BE2C (cell line): ENCODE results near the gene ZC3H4.
A peak's percentile ranks its signal among the peaks of the same experiment; 100 is the strongest.

Source experiments
- DNase-seq: peaks from one replicate; pipeline ENCODE4 v3.0.0-alpha.2; 2020
- H3K27me3 ChIP-seq: fragments of 250-450 bp; sonication (Bioruptor Pico); 2 replicates; pipeline ENCODE4 v1.5.1; 2020; ENCODE audit warnings: mild to moderate bottlenecking
- H3K36me3 ChIP-seq: fragments of 250-450 bp; sonication (Bioruptor Pico); 2 replicates; pipeline ENCODE4 v1.5.1; 2020; ENCODE audit warnings: mild to moderate bottlenecking
- H3K4me1 ChIP-seq: fragments of 250-450 bp; sonication (Bioruptor Pico); 2 replicates; pipeline ENCODE4 v1.5.1; 2020
- H3K4me3 ChIP-seq: 2 replicates; pipeline ENCODE4 v1.5.1; 2011; ENCODE audit warnings: low read depth, low read length
- H3K9me3 ChIP-seq: fragments of 250-450 bp; sonication (Bioruptor Pico); 2 replicates; pipeline ENCODE4 v1.5.1; 2020
- TF ChIP-seq, protein P1 (sequence below): IDR thresholded peaks from 2 replicates; pipeline ENCODE4 v1.5.1; 2012; ENCODE audit warnings: mild to moderate bottlenecking, low read depth, low read length

The ZC3H4 gene

GRCh38 chr19:47039239-47039874 is 74.2 kb downstream of the ZC3H4 start:
- Histone ChIP-seq H3K9me3 (no peaks in the 10 kb centered on the region), H3K4me1 (no peaks in the 10 kb centered on the region), H3K27me3 (peaks cover 2% of the 10 kb centered on the region; the same call in 1 of the 2 replicates), H3K36me3 (no peaks in the 10 kb centered on the region), H3K4me3 (no peak overlapping the region)
- TF ChIP-seq, protein P1, sequence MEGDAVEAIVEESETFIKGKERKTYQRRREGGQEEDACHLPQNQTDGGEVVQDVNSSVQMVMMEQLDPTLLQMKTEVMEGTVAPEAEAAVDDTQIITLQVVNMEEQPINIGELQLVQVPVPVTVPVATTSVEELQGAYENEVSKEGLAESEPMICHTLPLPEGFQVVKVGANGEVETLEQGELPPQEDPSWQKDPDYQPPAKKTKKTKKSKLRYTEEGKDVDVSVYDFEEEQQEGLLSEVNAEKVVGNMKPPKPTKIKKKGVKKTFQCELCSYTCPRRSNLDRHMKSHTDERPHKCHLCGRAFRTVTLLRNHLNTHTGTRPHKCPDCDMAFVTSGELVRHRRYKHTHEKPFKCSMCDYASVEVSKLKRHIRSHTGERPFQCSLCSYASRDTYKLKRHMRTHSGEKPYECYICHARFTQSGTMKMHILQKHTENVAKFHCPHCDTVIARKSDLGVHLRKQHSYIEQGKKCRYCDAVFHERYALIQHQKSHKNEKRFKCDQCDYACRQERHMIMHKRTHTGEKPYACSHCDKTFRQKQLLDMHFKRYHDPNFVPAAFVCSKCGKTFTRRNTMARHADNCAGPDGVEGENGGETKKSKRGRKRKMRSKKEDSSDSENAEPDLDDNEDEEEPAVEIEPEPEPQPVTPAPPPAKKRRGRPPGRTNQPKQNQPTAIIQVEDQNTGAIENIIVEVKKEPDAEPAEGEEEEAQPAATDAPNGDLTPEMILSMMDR = no peak
- no peak for DNase-seq

DNA sequence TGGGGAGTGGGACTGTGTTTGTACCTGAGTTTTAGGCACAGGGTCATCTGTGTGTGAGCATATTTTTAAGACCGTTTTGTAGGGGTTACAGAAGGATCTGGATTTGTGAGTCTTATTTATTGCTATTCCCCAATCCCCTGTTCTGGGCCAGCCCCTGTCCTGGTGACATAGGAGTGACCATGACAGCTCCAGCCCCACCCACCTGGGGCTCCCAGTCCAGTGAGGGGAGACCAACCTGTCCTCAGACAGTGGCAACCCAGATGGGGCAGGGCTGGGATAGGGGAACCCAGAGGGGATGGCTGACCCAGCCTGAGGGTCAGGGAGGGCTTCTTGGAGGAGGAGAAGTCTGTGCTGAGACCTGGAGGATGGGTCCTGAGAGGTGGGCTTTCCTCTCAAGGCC is 75.8 kb downstream of the ZC3H4 start:
- no peaks in the 10 kb centered on the region for H3K4me1 ChIP-seq
- no peak for DNase-seq
- no peak overlapping the region for H3K4me3 ChIP-seq
- H3K9me3 ChIP-seq = no peaks in the 10 kb centered on the region
- no peaks in the 10 kb centered on the region for H3K36me3 ChIP-seq
- peaks cover 3% of the 10 kb centered on the region; the same call in 1 of the 2 replicates for H3K27me3 ChIP-seq
- TF ChIP-seq, protein P1 = no peak

- Histone ChIP-seq H3K4me1 (no peaks in the 10 kb centered on the region), H3K9me3 (no peaks in the 10 kb centered on the region), H3K27me3 (peaks cover 12% of the 10 kb centered on the region), H3K4me3 (peak overlapping the region; percentile 67), H3K36me3 (no peaks in the 10 kb centered on the region)
- TF ChIP-seq, protein P1 = no peak; the same call in 1 of the 2 replicates
- DNase-seq = peak; percentile 65
These were observed 77.4 kb downstream of the ZC3H4 start for GRCh38 chr19:47036097-47036651.

GRCh38 chr19:47035127-47036096 is 78.2 kb downstream of the ZC3H4 start:
- Histone ChIP-seq H3K9me3 (no peaks in the 10 kb centered on the region), H3K36me3 (no peaks in the 10 kb centered on the region), H3K4me1 (no peaks in the 10 kb centered on the region), H3K4me3 (peak overlapping the region; percentile 67), H3K27me3 (peaks cover 12% of the 10 kb centered on the region)
- TF ChIP-seq, protein P1 = peak; percentile 77
- DNase-seq = peak; percentile 85

GRCh38 chr19:47032171-47032811 is 81.3 kb downstream of the ZC3H4 start:
- no peak overlapping the region for H3K4me3 ChIP-seq
- DNase-seq = peak; percentile 56
- H3K36me3 ChIP-seq = no peaks in the 10 kb centered on the region
- TF ChIP-seq, protein P1 = peak; percentile 83
- H3K4me1 ChIP-seq = no peaks in the 10 kb centered on the region
- no peaks in the 10 kb centered on the region for H3K9me3 ChIP-seq
- peaks cover 36% of the 10 kb centered on the region for H3K27me3 ChIP-seq
